ENCODE measurements around the gene RNF149. TPM values are rescaled to one million over a fixed set of nuclear protein-coding genes. Genes with fewer than 3 reads are reported as not detected.

The RNF149 gene
- total and polyA plus RNA-seq, 2 donors = 45.8 to 105 TPM

GRCh38 chr2:101339266-101339880 is 30.9 kb upstream of the RNF149 start:
- Histone ChIP-seq H3K36me3 (ENCODE audit: control insufficient read depth in 2 of 2, insufficient read depth in 2 of 2, low read length in 1 of 2) (no peaks in the 10 kb centered on the region), H3K27ac (ENCODE audit: low read depth in 1 of 2, low read length in 1 of 2) (no peak overlapping the region), H3K4me1 (ENCODE audit: control insufficient read depth in 2 of 2, insufficient read depth in 2 of 2, low read length in 2 of 2) (peaks cover 0 to 8% of the 10 kb centered on the region in 2 donors), H3K27me3 (ENCODE audit: control insufficient read depth in 2 of 2, insufficient read depth in 1 of 2, low read length in 1 of 2) (no peaks in the 10 kb centered on the region), H3K9me3 (ENCODE audit: control insufficient read depth in 2 of 2, insufficient read depth in 1 of 2, low read length in 1 of 2) (no peaks in the 10 kb centered on the region), H3K4me3 (ENCODE audit: low read length in 2 of 2) (no peak overlapping the region)
- no peak for DNase-seq (ENCODE audit: low read depth in 6 of 9, low spot score in 9 of 9)
- WGBS = 97% methylated on average over 4 of the region's 4 CpGs

- 90% methylated on average over 2 of the region's 2 CpGs for WGBS
- DNase-seq (ENCODE audit: low read depth in 6 of 9, low spot score in 9 of 9) = no peak
- Histone ChIP-seq H3K27ac (ENCODE audit: low read depth in 1 of 2, low read length in 1 of 2) (no peak overlapping the region), H3K4me1 (ENCODE audit: control insufficient read depth in 2 of 2, insufficient read depth in 2 of 2, low read length in 2 of 2) (peaks cover 0 to 11% of the 10 kb centered on the region in 2 donors), H3K36me3 (ENCODE audit: control insufficient read depth in 2 of 2, insufficient read depth in 2 of 2, low read length in 1 of 2) (no peaks in the 10 kb centered on the region), H3K4me3 (ENCODE audit: low read length in 2 of 2) (no peak overlapping the region), H3K27me3 (ENCODE audit: control insufficient read depth in 2 of 2, insufficient read depth in 1 of 2, low read length in 1 of 2) (no peaks in the 10 kb centered on the region), H3K9me3 (ENCODE audit: control insufficient read depth in 2 of 2, insufficient read depth in 1 of 2, low read length in 1 of 2) (no peaks in the 10 kb centered on the region)
Measured at GRCh38 chr2:101337877-101338276, 29.4 kb upstream of the RNF149 start.

- Histone ChIP-seq H3K4me1 (ENCODE audit: control insufficient read depth in 2 of 2, insufficient read depth in 2 of 2, low read length in 2 of 2) (peaks cover 22 to 41% of the 10 kb centered on the region in 2 donors), H3K27me3 (ENCODE audit: control insufficient read depth in 2 of 2, insufficient read depth in 1 of 2, low read length in 1 of 2) (no peaks in the 10 kb centered on the region), H3K4me3 (ENCODE audit: low read length in 2 of 2) (no peak overlapping the region), H3K9me3 (ENCODE audit: control insufficient read depth in 2 of 2, insufficient read depth in 1 of 2, low read length in 1 of 2) (no peaks in the 10 kb centered on the region), H3K36me3 (ENCODE audit: control insufficient read depth in 2 of 2, insufficient read depth in 2 of 2, low read length in 1 of 2) (no peaks in the 10 kb centered on the region), H3K27ac (ENCODE audit: low read depth in 1 of 2, low read length in 1 of 2) (no peak overlapping the region)
- 66% methylated on average over 5 of the region's 5 CpGs for WGBS
- DNase-seq (ENCODE audit: low read depth in 6 of 9, low spot score in 9 of 9) = peak in 1 of 9 donors; percentile 37
Measured at GRCh38 chr2:101332885-101333766, 24.6 kb upstream of the RNF149 start.

GRCh38 chr2:101331202-101331601 is 22.7 kb upstream of the RNF149 start:
- Histone ChIP-seq H3K4me1 (ENCODE audit: control insufficient read depth in 2 of 2, insufficient read depth in 2 of 2, low read length in 2 of 2) (peaks cover 28 to 49% of the 10 kb centered on the region in 2 donors), H3K27me3 (ENCODE audit: control insufficient read depth in 2 of 2, insufficient read depth in 1 of 2, low read length in 1 of 2) (no peaks in the 10 kb centered on the region), H3K36me3 (ENCODE audit: control insufficient read depth in 2 of 2, insufficient read depth in 2 of 2, low read length in 1 of 2) (no peaks in the 10 kb centered on the region), H3K27ac (ENCODE audit: low read depth in 1 of 2, low read length in 1 of 2) (peak overlapping the region in 1 of 2 donors; percentile 78), H3K9me3 (ENCODE audit: control insufficient read depth in 2 of 2, insufficient read depth in 1 of 2, low read length in 1 of 2) (no peaks in the 10 kb centered on the region), H3K4me3 (ENCODE audit: low read length in 2 of 2) (no peak overlapping the region)
- 94% methylated on average over 2 of the region's 2 CpGs for WGBS
- DNase-seq (ENCODE audit: low read depth in 6 of 9, low spot score in 9 of 9) = no peak

- Histone ChIP-seq H3K36me3 (ENCODE audit: control insufficient read depth in 2 of 2, insufficient read depth in 2 of 2, low read length in 1 of 2) (no peaks in the 10 kb centered on the region), H3K4me1 (ENCODE audit: control insufficient read depth in 2 of 2, insufficient read depth in 2 of 2, low read length in 2 of 2) (peaks cover 28 to 49% of the 10 kb centered on the region in 2 donors), H3K27me3 (ENCODE audit: control insufficient read depth in 2 of 2, insufficient read depth in 1 of 2, low read length in 1 of 2) (no peaks in the 10 kb centered on the region), H3K27ac (ENCODE audit: low read depth in 1 of 2, low read length in 1 of 2) (peak overlapping the region; percentile 74 to 78), H3K9me3 (ENCODE audit: control insufficient read depth in 2 of 2, insufficient read depth in 1 of 2, low read length in 1 of 2) (no peaks in the 10 kb centered on the region), H3K4me3 (ENCODE audit: low read length in 2 of 2) (no peak overlapping the region)
- WGBS = 53% methylated on average over 12 of the region's 12 CpGs
- peak in 2 of 9 donors; percentile 39 to 69 for DNase-seq (ENCODE audit: low read depth in 6 of 9, low spot score in 9 of 9)
Measured at GRCh38 chr2:101330253-101330933, 21.9 kb upstream of the RNF149 start.

- 12% methylated on average over 4 of the region's 4 CpGs for WGBS
- no peaks in the 10 kb centered on the region for H3K9me3 ChIP-seq (ENCODE audit: control insufficient read depth in 2 of 2, insufficient read depth in 1 of 2, low read length in 1 of 2)
- DNase-seq (ENCODE audit: low read depth in 6 of 9, low spot score in 9 of 9) = peak in 2 of 9 donors; percentile 47 to 72
- H3K27ac ChIP-seq (ENCODE audit: low read depth in 1 of 2, low read length in 1 of 2) = peak overlapping the region; percentile 46 to 87
- peaks cover 28 to 49% of the 10 kb centered on the region in 2 donors for H3K4me1 ChIP-seq (ENCODE audit: control insufficient read depth in 2 of 2, insufficient read depth in 2 of 2, low read length in 2 of 2)
- H3K36me3 ChIP-seq (ENCODE audit: control insufficient read depth in 2 of 2, insufficient read depth in 2 of 2, low read length in 1 of 2) = no peaks in the 10 kb centered on the region
- H3K27me3 ChIP-seq (ENCODE audit: control insufficient read depth in 2 of 2, insufficient read depth in 1 of 2, low read length in 1 of 2) = no peaks in the 10 kb centered on the region
- no peak overlapping the region for H3K4me3 ChIP-seq (ENCODE audit: low read length in 2 of 2)
Measured at GRCh38 chr2:101329026-101329425, 20.5 kb upstream of the RNF149 start.

GRCh38 chr2:101328474-101329007 is 20.0 kb upstream of the RNF149 start:
- Histone ChIP-seq H3K27me3 (ENCODE audit: control insufficient read depth in 2 of 2, insufficient read depth in 1 of 2, low read length in 1 of 2) (no peaks in the 10 kb centered on the region), H3K36me3 (ENCODE audit: control insufficient read depth in 2 of 2, insufficient read depth in 2 of 2, low read length in 1 of 2) (no peaks in the 10 kb centered on the region), H3K4me1 (ENCODE audit: control insufficient read depth in 2 of 2, insufficient read depth in 2 of 2, low read length in 2 of 2) (peaks cover 28 to 49% of the 10 kb centered on the region in 2 donors), H3K27ac (ENCODE audit: low read depth in 1 of 2, low read length in 1 of 2) (peak overlapping the region; percentile 84 to 87), H3K4me3 (ENCODE audit: low read length in 2 of 2) (no peak overlapping the region), H3K9me3 (ENCODE audit: control insufficient read depth in 2 of 2, insufficient read depth in 1 of 2, low read length in 1 of 2) (no peaks in the 10 kb centered on the region)
- peak in 5 of 9 donors; percentile 61 to 88 (median 71) for DNase-seq (ENCODE audit: low read depth in 6 of 9, low spot score in 9 of 9)
- 3% methylated on average over 3 of the region's 3 CpGs for WGBS

- H3K36me3 ChIP-seq (ENCODE audit: control insufficient read depth in 2 of 2, insufficient read depth in 2 of 2, low read length in 1 of 2) = no peaks in the 10 kb centered on the region
- 58% methylated on average over 5 of the region's 5 CpGs for WGBS
- H3K4me1 ChIP-seq (ENCODE audit: control insufficient read depth in 2 of 2, insufficient read depth in 2 of 2, low read length in 2 of 2) = peaks cover 28 to 47% of the 10 kb centered on the region in 2 donors
- H3K4me3 ChIP-seq (ENCODE audit: low read length in 2 of 2) = no peak overlapping the region
- peak overlapping the region; percentile 84 to 87 for H3K27ac ChIP-seq (ENCODE audit: low read depth in 1 of 2, low read length in 1 of 2)
- peak in 1 of 9 donors; percentile 46 for DNase-seq (ENCODE audit: low read depth in 6 of 9, low spot score in 9 of 9)
- no peaks in the 10 kb centered on the region for H3K9me3 ChIP-seq (ENCODE audit: control insufficient read depth in 2 of 2, insufficient read depth in 1 of 2, low read length in 1 of 2)
- H3K27me3 ChIP-seq (ENCODE audit: control insufficient read depth in 2 of 2, insufficient read depth in 1 of 2, low read length in 1 of 2) = no peaks in the 10 kb centered on the region
Measured at GRCh38 chr2:101327863-101328394, 19.4 kb upstream of the RNF149 start.
